PC-3 (cell line): ENCODE measurements around the gene TCERG1L. TPM values are rescaled to one million over a fixed set of nuclear protein-coding genes. Genes with fewer than 3 reads are reported as not detected.

Experiments
- ATAC-seq: fragments of 200-7000 bp; cut with Tn5 transposase; 2 replicates; pipeline ENCODE4 v1.9.1; 2020; ENCODE audit warnings: mild to moderate bottlenecking, moderate library complexity
- BruUV-seq: library from RNA; stranded (reverse); fragments of 400-500 nt; replicated peaks from 2 replicates; lab custom pipeline; 2021; lab: Mats Ljungman, UMichigan
- CTCF ChIA-PET: fragments of 300-600 bp; sonication (Branson Sonifier 250); formaldehyde crosslinking; loops from one replicate; lab custom pipeline; 2022; ENCODE audit warnings: antibody characterized with exemption; lab: Charles Lee
- POLR2A ChIA-PET: fragments of 300-600 bp; sonication (Branson Sonifier 250); formaldehyde crosslinking; loops from one replicate; lab custom pipeline; 2022; ENCODE audit warnings: antibody characterized with exemption; ENCODE audit not compliant: unreplicated experiment; lab: Charles Lee
- DNase-seq: peaks from one replicate; pipeline ENCODE4 v3.0.0-alpha.2; 2015
- H2AFZ ChIP-seq: fragments of 300-600 bp; sonication (generic); 2 replicates; pipeline ENCODE4 v1.6.0; 2016; ENCODE audit warnings: antibody characterized with exemption, low read length
- H3F3A ChIP-seq: fragments of 300-600 bp; sonication (generic); one replicate; pipeline ENCODE4 v1.6.0; 2017; ENCODE audit warnings: antibody characterized with exemption, low read length, control low read depth, mild to moderate bottlenecking; ENCODE audit not compliant: unreplicated experiment
- H3K27ac ChIP-seq: fragments of 300-600 bp; sonication (generic); 2 replicates; pipeline ENCODE4 v1.5.1; 2016; ENCODE audit warnings: mild to moderate bottlenecking, low read length
- H3K27me3 ChIP-seq: fragments of 300-600 bp; sonication (generic); 2 replicates; pipeline ENCODE4 v1.6.1; 2016; ENCODE audit warnings: low read length, mixed read lengths
- H3K36me3 ChIP-seq: fragments of 300-600 bp; sonication (generic); 2 replicates; pipeline ENCODE4 v1.6.1; 2016; ENCODE audit warnings: low read depth, mixed run types, low read length, mixed read lengths
- H3K4me1 ChIP-seq: fragments of 300-600 bp; sonication (generic); 2 replicates; pipeline ENCODE4 v1.5.1; 2016; ENCODE audit warnings: low read length; ENCODE audit not compliant: insufficient read depth
- H3K4me2 ChIP-seq: fragments of 300-600 bp; sonication (generic); 2 replicates; pipeline ENCODE4 v1.6.0; 2016; ENCODE audit warnings: low read length
- H3K4me3 ChIP-seq: fragments of 300-600 bp; sonication (generic); 2 replicates; pipeline ENCODE4 v1.5.1; 2016; ENCODE audit warnings: mild to moderate bottlenecking, low read length, mixed read lengths
- H3K79me2 ChIP-seq: fragments of 300-600 bp; sonication (generic); 2 replicates; pipeline ENCODE4 v1.6.1; 2017; ENCODE audit warnings: low read length, mixed read lengths
- H3K9ac ChIP-seq: fragments of 300-600 bp; sonication (generic); 2 replicates; pipeline ENCODE4 v1.6.0; 2016; ENCODE audit warnings: mild to moderate bottlenecking, low read length
- H3K9me2 ChIP-seq: fragments of 300-600 bp; sonication (generic); replicated peaks from 2 replicates; pipeline ENCODE4 v1.6.1; 2016; ENCODE audit warnings: mixed run types, low read length, mixed read lengths
- H3K9me3 ChIP-seq: fragments of 300-600 bp; sonication (generic); 2 replicates; pipeline ENCODE4 v1.6.1; 2016; ENCODE audit warnings: low read length, mixed read lengths
- H4K20me1 ChIP-seq: fragments of 300-600 bp; sonication (generic); 2 replicates; pipeline ENCODE4 v1.6.1; 2016; ENCODE audit warnings: low read length, mixed read lengths
- EZH2 ChIP-seq: fragments of 300-600 bp; sonication (generic); IDR thresholded peaks from one replicate; pipeline ENCODE4 v1.6.1; 2017; ENCODE audit warnings: antibody characterized with exemption, mild to moderate bottlenecking, low read length; ENCODE audit not compliant: unreplicated experiment
- EZH2phosphoT487 ChIP-seq: fragments of 300-600 bp; sonication (generic); IDR thresholded peaks from 2 replicates; pipeline ENCODE4 v1.6.1; 2018; ENCODE audit warnings: mild to moderate bottlenecking, antibody characterized with exemption, low read length, borderline replicate concordance
- intact Hi-C: fragments of 100-400 bp; cut with micrococcal nuclease; formaldehyde crosslinking; loops from 2 replicates; pipeline ENCODE4 v1.9.0; 2023
- total RNA-seq: library from RNA; depleted of rRNA; stranded (reverse); fragments of >200 nt; gene quantifications from 2 replicates; pipeline ENCODE4 v1.2.3, GENCODE V29; 2014
- TF ChIP-seq, protein P1 (sequence below): fragments of 300-600 bp; sonication (generic); conservative IDR thresholded peaks from 2 replicates; pipeline ENCODE4 v1.5.1; 2017; ENCODE audit warnings: antibody characterized with exemption, low read depth, mild to moderate bottlenecking, low read length

The TCERG1L gene
- total RNA-seq, 1 experiment from 2014 or later: not detected

DNA sequence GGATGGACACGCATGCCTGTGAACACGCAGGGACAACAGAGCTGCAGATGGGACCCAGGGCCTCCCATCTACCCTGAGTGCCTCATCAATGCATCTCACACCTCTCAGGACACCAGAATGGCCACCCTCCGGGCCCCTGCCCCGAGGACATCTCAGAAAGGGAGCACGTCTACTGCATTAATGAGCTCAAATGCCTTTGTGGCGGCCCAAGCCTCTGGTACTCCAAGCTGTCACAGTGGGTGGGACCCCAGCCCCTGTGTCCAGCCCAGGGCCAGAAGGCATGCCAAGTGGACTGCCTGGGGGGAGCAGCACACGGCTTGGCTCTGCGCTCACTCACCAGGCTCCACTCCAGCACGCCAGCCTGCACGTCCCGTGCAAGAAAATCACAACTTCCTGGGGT lies 52.0 kb downstream of the TCERG1L start:
- H3K9ac ChIP-seq: no peak overlapping the region
- BruUV-seq: no TSS peak
- no peak overlapping the region for H3K27ac ChIP-seq
- no peak for DNase-seq
- no peaks in the 10 kb centered on the region for H3F3A ChIP-seq
- no peaks in the 10 kb centered on the region for H3K4me1 ChIP-seq
- H2AFZ ChIP-seq: no peak overlapping the region
- ATAC-seq: no peak
- H4K20me1 ChIP-seq: no peaks in the 10 kb centered on the region
- H3K4me2 ChIP-seq: no peak overlapping the region
- no peaks in the 10 kb centered on the region for H3K36me3 ChIP-seq
- no peaks in the 10 kb centered on the region for H3K27me3 ChIP-seq
- H3K79me2 ChIP-seq: no peaks in the 10 kb centered on the region
- POLR2A ChIA-PET: interaction anchor here (0.6 kb wide), 1 partner anchor 232 kb away, joined by 7 read pairs; no protein-coding TSS in a partner anchor
- TF ChIP-seq, protein P1, sequence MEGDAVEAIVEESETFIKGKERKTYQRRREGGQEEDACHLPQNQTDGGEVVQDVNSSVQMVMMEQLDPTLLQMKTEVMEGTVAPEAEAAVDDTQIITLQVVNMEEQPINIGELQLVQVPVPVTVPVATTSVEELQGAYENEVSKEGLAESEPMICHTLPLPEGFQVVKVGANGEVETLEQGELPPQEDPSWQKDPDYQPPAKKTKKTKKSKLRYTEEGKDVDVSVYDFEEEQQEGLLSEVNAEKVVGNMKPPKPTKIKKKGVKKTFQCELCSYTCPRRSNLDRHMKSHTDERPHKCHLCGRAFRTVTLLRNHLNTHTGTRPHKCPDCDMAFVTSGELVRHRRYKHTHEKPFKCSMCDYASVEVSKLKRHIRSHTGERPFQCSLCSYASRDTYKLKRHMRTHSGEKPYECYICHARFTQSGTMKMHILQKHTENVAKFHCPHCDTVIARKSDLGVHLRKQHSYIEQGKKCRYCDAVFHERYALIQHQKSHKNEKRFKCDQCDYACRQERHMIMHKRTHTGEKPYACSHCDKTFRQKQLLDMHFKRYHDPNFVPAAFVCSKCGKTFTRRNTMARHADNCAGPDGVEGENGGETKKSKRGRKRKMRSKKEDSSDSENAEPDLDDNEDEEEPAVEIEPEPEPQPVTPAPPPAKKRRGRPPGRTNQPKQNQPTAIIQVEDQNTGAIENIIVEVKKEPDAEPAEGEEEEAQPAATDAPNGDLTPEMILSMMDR: no peak
- no peak for TF ChIP-seq EZH2phosphoT487
- no peak for TF ChIP-seq EZH2
- CTCF ChIA-PET: no interaction called here
- no peaks in the 10 kb centered on the region for H3K9me2 ChIP-seq
- no peaks in the 10 kb centered on the region for H3K9me3 ChIP-seq
- H3K4me3 ChIP-seq: no peak overlapping the region
- intact Hi-C loops: no loop called here

DNA sequence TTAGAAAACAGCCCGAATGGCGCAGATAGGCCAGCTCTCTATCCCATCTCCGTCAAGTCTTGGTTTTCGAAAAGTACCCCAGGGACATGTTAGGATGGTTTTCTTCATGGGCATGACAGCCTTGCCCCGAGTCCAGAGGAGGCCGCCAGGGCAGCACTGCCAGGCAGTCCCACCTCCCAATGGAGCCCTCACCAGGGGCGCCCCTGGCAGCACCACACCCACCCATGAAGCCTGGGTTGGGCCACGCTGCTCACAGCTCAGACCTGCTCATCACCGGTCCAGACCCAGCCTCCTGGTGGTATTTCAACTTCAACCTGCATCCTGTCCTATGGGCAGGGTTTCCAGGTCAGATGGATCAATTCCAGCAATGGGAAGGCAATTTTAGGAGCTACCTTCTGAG lies 53.3 kb downstream of the TCERG1L start:
- DNase-seq: no peak
- ChIA-PET CTCF (no interaction called here), POLR2A (no interaction called here)
- Histone ChIP-seq H3K4me1 (no peaks in the 10 kb centered on the region), H4K20me1 (no peaks in the 10 kb centered on the region), H3K9ac (no peak overlapping the region), H3K4me2 (no peak overlapping the region), H3K79me2 (no peaks in the 10 kb centered on the region), H3K36me3 (no peaks in the 10 kb centered on the region), H3K27ac (no peak overlapping the region), H2AFZ (no peak overlapping the region), H3K4me3 (no peak overlapping the region), H3K9me2 (no peaks in the 10 kb centered on the region), H3K9me3 (no peaks in the 10 kb centered on the region), H3F3A (no peaks in the 10 kb centered on the region), H3K27me3 (no peaks in the 10 kb centered on the region)
- TF ChIP-seq, protein P1: no peak
- TF ChIP-seq EZH2 (no peak), EZH2phosphoT487 (no peak)
- intact Hi-C loops: no loop called here
- BruUV-seq: no TSS peak
- no peak for ATAC-seq

DNA sequence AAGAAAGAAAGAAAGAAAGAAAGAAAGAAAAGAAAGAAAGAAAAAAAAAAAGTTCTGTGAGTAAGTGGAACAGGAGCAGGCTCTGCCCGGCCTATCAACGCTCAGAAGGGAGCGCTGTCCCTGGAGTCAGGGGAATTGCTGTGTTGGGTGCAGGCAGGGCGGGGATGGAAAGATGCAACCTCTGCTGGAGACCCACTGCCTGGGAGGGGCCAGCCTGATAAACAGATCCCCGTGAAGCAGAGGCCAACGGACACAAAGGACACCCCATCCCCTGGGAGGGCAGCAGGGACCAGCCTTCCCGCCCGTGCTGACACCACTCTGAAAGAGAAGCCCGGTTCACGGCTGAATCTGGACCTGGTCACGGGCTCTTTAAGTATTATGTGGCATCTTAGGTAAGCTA lies 54.5 kb downstream of the TCERG1L start:
- Histone ChIP-seq H2AFZ (no peak overlapping the region), H4K20me1 (no peaks in the 10 kb centered on the region), H3K27ac (no peak overlapping the region), H3K27me3 (no peaks in the 10 kb centered on the region), H3K4me1 (no peaks in the 10 kb centered on the region), H3K9ac (no peak overlapping the region), H3K4me3 (no peak overlapping the region), H3F3A (no peaks in the 10 kb centered on the region), H3K9me3 (no peaks in the 10 kb centered on the region), H3K36me3 (no peaks in the 10 kb centered on the region), H3K4me2 (no peak overlapping the region), H3K9me2 (no peaks in the 10 kb centered on the region), H3K79me2 (no peaks in the 10 kb centered on the region)
- ATAC-seq (no peak), DNase-seq (no peak)
- no TSS peak for BruUV-seq
- POLR2A ChIA-PET: no interaction called here
- intact Hi-C loops: no loop called here
- TF ChIP-seq EZH2 (no peak), EZH2phosphoT487 (no peak)
- TF ChIP-seq, protein P1: no peak
- CTCF ChIA-PET: no interaction called here
